GM19438 (cell line): ENCODE data around the gene NAXD.
"Not testable (repeated sequence)": the region's sequence is repeated elsewhere in the genome, so short reads cannot be mapped to it uniquely, and the experiment has no call there.

Experiments used
- ATAC-seq: cut with Tn5 transposase; IDR thresholded peaks from one replicate; pipeline ENCODE4 v1.9.1; 2021; ENCODE audit warnings: low read depth; ENCODE audit not compliant: unreplicated experiment

Gene NAXD

DNA sequence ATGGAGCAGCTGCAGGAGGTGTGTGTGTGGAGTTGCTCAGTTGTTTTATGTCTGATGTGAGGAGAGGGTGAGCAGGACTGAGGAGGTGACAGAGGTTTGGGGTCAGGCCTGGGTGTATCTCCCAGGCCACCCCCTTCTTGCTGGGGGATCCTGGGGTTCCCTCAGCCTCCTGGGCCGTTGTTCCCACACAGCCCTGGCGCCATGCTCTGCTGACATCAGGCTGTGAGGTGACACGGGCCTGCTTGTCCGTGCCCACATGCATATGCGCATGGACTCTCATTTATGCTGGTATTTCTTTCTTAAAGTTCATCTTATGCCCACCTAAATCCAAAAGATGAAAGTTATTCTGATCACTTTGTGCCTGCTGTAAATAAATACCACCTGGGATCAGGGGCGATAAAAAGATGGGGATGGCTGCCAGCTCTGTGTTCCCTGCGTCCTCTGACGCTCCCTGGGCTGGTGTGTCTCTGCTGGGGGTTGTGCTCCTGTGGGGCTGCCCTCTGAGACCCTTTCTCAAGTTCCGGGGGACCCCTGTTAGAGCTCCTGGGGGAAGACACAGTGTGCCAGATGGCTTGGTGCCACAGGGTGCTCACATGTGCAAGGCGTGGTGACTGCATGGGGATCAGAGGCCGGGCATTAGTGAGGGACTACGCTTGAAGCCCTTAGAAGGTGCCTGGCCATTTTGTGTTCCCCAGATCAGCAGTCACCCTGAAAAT is 12.6 kb downstream of the NAXD start:
- no peak for ATAC-seq

DNA sequence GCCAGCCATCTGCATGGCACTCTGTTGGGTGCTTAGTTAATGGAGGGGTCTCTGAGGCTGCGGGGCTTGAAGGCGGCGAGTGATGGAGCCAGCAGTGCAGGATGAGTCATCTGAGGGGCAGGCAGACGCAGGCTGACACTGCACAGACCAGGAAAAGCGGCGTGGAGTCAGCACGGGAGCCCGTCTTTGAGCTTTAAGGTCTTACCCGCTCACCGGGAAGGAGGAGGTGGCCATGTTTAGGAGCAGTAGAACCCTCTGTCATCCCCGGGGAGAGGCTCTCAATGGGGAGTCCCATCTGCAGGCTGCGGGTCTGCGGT is 13.1 kb downstream of the NAXD start:
- no peak for ATAC-seq

- ATAC-seq, result no peak
These were observed 13.8 kb downstream of the NAXD start for GRCh38 chr13:110628952-110629701.

DNA sequence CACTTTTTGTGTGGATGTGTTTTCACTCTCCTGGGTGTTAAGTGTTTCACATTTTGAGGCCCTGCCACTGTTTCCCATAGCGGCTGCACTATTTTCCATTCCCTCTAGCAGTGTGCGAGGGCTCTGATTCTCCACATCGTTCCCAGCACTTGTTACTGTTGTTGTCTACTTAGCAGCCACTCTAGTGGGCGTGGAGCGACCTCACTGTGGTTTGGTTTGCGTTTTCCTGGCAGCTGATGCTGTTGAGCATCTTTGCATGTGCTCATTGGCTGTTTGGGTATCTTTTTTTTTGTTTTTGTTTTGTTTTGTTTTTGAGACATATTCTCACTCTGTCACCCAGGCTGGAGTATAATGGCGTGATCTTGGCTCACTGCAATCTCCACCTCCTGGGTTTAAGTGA is 14.4 kb downstream of the NAXD start:
- ATAC-seq, result no peak

GRCh38 chr13:110630566-110631119 is 15.3 kb downstream of the NAXD start:
- no peak for ATAC-seq

DNA sequence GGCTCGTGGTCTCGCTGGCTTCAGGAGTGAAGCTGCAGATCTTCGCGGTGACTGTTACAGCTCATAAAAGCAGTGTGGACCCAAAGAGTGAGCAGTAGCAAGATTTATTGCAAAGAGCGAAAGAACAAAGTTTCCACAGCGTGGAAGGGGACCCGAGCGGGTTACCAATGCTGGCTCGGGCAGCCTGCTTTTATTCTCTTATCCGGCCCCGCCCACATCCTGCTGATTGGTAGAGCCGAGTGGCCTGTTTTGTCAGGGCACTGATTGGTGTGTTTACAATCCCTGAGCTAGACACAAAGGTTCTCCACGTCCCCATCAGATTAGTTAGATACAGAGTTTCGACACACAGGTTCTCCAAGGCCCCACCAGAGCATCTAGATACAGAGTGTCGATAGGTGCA is 16.9 kb downstream of the NAXD start:
- ATAC-seq, result not testable (repeated sequence)

DNA sequence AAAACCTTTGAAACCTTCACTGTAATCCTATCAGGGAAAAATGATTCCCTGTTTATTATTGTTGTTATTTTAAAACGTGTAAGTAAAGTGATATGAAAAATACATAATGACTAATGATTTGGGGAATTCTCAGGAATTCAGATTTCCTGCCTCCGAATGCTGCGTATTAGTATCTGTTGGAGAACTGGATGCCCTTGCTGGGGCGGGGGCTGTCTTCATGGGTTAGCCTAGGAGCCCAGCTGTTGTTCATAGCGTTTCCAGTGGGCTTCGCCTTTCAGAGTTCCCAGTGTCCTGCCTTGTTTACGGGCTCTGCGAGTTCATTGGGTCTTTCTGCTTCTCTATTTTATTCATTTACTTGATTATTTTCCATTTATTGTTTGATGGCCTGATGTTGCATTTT is 18.4 kb downstream of the NAXD start:
- ATAC-seq, result no peak

- ATAC-seq, result no peak
These were observed 19.2 kb downstream of the NAXD start for GRCh38 chr13:110634558-110634957.

DNA sequence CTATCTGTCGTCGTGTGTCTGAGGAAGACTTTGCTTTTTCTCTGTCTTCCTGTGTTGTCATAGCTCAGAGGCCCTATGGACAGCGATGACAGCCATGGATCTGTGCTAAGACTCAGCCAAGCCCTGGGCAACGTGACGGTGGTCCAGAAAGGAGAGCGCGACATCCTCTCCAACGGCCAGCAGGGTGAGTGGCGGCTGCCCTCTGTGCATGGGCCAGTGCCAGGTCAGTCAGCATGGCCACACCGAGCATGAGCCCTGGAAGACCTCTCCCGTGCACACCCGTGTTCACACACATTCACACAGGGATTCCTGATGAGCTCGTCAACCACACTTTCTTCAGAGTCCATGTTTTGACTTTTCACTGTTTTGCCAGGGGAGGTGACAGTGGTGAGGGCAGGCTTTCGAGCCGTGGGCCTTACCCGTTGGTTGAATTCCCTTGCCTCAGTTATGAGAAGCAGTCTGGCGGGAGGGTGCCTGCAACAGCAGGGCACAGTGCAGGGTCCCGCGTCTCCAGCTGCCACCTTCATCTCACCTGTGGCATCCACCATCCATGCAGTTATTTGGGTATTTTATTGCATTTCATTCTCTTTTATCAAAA is 20.2 kb downstream of the NAXD start:
- ATAC-seq, result no peak

- ATAC-seq, result no peak
These were observed 20.7 kb downstream of the NAXD start for GRCh38 chr13:110636053-110636475.

- no peak for ATAC-seq
These were observed 21.4 kb downstream of the NAXD start for GRCh38 chr13:110636701-110637201.

- ATAC-seq, result no peak
These were observed 21.9 kb downstream of the NAXD start for GRCh38 chr13:110637275-110637674.

- no peak for ATAC-seq
These were observed 22.4 kb downstream of the NAXD start for GRCh38 chr13:110637747-110638146.

GRCh38 chr13:110638257-110638656 is 22.9 kb downstream of the NAXD start:
- ATAC-seq, result no peak

DNA sequence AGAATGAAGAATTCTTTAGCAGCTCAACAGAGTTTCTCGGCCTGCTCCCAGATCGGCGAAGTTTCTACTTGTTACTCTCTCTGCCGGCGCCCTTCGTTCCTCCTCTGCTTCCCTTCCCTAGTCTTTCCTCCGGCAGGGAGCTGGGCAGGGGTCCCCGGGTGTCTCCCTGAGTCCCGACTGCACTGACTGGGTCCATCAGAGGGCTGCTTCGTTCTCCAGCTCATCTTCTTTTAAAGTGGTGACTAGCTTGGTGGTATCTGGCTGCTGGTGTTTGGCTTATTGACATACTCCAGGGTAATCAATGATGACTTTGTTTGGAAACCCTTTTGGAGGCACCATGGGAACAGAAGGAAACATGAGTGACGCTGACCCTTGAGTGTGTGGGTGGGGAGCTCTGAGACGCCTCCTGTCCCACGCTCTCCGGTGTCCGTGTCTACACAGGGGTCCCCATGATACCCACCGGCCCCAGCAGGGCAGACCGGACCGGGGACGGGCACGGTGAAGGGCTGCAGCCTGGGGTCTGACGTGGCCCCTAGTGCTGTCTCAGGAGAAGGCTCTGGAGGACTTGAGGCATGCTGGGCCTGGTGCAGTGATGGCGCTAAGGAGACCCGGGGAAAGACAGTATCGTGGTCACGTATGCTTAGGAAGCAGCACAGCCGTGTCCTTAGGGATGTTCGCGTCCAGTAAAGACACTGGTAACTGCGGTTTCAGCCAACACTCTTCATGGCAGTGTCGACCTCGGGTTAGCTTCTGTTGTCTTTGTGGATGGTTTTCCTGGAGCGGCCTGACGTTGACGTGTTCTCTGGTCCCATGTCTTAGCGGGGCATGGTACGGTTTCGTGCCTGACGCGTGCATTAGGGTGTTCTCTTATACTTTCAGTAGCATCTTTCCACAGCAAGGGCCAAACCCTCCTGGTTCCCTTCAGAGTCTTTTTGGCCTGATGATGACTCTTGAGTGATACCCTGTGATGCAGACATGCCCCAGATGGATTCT is 23.8 kb downstream of the NAXD start:
- ATAC-seq, result no peak

DNA sequence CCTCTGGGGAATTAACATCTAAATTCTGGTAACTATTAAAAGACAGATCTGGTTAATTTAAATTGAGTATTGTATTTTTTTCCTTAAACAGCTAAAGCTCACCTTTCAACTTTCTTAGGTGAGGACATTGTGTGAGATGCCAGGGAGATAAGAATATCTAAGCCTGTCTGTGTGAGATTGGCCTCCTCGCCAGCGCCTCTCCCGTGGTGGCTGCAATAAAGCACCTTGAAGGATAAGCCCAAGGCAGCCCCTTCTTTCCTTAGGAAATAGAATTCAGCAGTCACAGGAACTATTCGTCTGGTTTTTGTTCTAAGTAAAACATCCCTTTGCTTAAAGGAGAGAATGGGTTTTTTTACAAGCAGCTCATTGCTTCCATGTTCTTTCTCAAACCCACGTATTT is 24.6 kb downstream of the NAXD start:
- ATAC-seq, result no peak

DNA sequence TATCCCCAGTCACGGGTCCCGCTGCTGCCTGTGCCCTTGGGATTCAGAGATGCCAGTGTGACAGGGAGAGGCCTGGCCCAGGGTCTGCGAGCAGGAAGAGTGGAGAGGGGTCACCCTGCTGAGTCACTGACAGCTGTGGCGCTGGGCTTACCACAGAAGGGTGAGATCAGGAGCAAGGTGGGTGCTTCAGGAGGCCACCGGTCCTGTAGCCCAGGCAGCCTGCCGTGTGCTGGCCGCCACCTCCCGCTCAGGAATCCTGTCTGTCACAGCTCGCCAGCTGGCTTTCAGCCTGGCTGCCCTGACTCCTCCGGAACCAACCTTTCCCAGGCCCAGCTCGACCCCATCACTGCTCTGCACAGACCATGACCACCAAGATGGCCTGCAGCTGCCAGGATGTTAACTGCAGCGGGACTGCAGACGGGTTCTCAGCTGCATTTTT is 25.3 kb downstream of the NAXD start:
- no peak for ATAC-seq

- no peak for ATAC-seq
These were observed 26.0 kb downstream of the NAXD start for GRCh38 chr13:110641055-110642015.
